Kasumi-1 (cell line): Measurements from ENCODE around the gene TMEM30A.
A peak's percentile ranks its signal among the peaks of the same experiment; 100 is the strongest.

ENCODE experiments used
- DNase-seq, 2 experiments: peaks; one replicate each; lab custom pipeline; 2025; lab: John Stamatoyannopoulos, UW

The TMEM30A gene

GRCh38 chr6:75284632-75285282, at the start of gene TMEM30A:
Gene TMEM30A (minus strand): TSS chr6:75284792. CDS start chr6:75284638, 154 bp downstream.
- DNase-seq = peak; percentile 99

GRCh38 chr6:75333676-75334200, 49.1 kb upstream of the TMEM30A start:
- no peak for DNase-seq

GRCh38 chr6:75331151-75331550, 46.6 kb upstream of the TMEM30A start:
- DNase-seq = no peak

- DNase-seq = no peak
Measured at GRCh38 chr6:75329703-75330102, 45.1 kb upstream of the TMEM30A start.

- DNase-seq = no peak
Measured at GRCh38 chr6:75327807-75328206, 43.2 kb upstream of the TMEM30A start.

DNA sequence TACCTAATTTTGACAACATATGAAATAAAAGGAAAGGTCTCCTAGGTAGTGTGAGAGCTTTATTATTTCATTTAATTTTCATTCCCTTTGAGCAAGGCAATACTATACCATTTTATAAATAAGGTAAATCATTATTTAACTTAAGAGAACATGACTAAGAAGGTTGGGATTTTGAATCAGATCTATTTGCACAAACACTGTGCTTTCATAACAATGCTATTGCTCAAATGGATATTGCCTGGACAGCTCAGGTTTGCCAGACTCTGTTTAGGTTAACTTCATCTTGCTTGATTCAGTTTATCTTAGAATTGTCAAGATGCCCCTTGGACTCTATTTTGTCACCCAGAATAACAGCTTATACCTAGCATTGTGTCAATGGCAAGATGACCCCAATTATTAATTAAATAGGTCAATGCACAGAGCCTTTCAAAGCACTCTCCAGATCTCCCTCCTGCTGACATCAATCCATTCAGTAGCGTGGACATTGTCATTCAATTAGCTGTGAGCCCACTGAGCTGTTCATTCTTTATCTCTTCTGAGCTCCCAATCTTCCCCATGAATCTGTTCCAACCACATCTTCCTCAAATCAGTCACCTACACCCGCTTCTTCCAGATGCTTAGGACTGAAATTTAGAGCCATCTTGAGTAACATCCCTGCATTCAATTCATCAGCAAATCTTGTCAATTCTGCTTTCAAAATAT, 42.1 kb upstream of the TMEM30A start:
- DNase-seq = no peak

- no peak for DNase-seq
Measured at GRCh38 chr6:75318900-75319299, 34.3 kb upstream of the TMEM30A start.

- DNase-seq = no peak
Measured at GRCh38 chr6:75317503-75318206, 33.1 kb upstream of the TMEM30A start.

DNA sequence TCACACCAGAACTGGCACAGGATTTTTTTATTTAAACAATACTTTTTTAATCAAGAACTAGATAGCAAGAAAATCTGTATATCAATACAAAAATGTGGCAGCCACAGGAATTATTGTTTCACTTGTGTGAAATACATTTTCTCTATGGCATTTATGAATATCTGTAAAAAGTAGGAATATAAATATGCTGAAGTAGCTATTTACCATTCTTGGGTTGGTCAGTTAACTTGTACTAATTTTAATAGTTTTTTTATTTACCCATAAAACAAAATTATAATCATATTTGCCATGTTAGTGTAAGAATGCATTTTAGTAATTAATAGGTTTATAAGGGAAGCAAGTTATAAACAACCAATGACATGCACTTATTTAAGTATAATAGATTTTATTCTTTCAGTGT, 31.4 kb upstream of the TMEM30A start:
- DNase-seq = no peak

DNA sequence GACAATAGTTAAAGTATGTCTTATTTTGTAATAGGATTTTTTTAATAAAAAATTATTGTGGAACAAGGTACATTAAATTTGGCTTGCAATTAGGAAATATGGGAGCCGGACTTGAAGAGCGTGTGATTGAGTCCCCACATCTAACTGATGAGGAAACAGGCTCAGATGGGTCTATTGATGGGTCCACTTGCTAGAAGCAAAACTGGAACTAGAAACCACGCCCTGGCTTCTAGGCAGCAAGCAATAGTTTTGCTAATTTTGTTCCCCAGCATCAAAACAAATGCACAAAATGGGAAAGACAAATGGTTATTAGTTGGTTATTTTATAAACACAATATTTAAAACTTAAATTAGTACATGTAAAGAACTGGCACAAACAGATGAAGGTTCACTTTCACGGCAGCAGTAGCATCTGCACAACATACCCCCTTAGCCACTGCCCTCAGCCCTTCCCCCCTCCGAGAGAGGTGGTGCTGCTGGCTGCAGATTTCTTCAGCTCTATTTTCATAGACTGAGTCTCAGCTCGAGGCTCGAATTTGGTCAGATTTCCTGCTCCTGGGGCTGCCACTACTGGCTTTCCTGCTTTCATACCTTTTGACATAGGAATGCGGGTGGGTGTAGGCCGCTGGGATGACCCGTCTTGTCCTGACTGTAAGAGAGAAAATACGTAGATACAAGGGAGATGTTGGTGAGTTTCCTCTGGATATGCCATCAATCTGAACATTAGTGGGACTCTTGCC, 23.8 kb upstream of the TMEM30A start:
- no peak for DNase-seq

DNA sequence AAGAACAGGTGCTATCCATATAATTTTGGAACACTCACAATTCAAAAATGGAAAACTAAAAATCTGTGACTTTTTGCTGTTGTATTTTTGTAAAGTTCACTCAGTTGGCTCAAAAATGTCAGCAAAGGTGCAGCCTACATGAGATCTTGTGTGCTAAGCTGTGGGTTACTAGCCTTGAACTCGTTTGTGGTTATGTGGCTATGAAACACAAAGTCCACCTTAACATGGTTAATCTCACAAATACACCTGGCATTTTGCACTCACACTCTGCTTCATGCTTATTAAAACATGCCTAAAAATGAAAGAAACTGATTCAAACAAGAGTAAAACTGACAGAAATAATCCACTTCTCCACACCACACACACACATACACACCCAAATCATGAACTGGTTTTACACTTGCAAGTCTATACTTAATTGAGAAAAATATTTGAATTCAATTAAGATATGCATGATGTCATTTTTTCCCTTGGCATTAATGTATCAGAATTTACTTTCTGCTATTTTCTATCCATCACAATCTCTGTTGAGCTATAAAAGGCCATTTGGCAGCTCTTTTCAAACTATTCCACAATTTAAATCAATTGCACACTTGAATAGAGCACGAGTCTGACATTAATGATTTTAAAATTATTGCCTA, 22.9 kb upstream of the TMEM30A start:
- DNase-seq = no peak

- DNase-seq = no peak
Measured at GRCh38 chr6:75306064-75306463, 21.5 kb upstream of the TMEM30A start.

DNA sequence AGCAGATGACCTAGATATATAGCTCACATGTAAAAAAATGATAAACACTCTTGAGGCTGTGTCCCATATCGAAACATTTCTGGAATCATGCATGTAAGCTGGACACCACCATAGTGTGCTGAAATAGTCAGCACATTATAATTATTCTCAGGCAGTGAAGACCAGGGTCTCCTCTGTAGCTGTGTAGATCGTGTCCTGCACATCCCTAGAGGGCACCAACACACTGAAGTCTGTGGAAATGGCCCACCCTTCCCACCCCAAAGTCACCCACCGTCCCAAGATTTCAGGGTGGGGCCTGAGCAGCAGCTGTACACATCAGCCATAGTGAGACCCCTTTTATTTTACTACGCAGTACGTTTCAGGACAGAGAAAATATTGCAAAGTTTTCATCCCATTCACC, 21.0 kb upstream of the TMEM30A start:
- DNase-seq = no peak

- no peak for DNase-seq
Measured at GRCh38 chr6:75302280-75302679, 17.7 kb upstream of the TMEM30A start.

DNA sequence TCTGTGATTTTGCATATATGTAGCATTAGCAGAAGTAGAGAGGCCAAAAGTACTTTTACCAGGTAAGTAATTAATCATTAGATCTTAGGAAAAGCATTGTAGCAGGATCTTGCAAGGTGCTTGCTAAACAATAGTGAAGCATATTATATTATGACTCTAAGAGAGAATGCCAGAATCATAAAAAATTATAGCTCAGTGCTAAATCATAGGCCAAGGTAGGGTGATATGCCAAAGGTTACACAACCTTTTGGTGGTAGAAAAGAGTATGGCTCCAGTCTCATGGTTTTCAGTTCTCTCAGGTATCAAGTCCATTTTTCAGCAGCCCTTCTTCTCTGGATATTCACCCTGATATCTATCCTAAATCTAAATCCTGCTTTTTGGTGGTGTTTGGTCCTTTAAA, 16.9 kb upstream of the TMEM30A start:
- DNase-seq = no peak

DNA sequence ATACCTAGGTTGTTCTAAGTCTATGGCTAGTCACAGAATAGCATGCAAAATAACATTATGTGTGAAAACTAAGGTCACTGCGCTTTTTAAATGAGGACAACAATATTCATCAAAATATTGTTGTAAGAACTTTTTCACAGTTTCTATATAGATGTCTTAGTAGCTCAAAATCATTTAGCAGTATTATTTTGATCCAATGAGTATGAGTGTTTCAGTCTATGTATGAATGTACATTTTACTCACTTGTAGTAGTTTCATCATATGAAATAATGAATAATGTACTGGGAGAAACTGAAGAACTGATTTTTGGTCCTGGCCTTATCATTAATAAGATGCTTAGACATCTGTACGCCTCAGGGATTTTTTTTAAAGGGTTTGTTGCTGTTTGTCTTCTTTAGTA, 16.5 kb upstream of the TMEM30A start:
- DNase-seq = no peak

DNA sequence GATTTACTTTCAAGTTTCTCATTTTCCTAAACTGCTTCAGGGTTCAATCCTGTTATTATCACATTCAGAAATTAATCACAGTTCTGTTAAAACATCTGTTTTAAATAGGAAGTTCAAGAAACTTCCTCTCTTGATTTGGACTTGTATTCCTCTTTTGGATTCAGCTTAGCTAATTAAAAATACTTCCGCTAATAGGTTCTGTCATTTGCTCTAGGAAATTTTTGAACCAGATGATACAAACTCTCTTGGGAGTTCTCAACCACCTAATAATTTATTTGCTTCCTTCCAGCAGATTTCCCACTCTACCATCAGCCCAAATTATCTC, 15.9 kb upstream of the TMEM30A start:
- no peak for DNase-seq

GRCh38 chr6:75299801-75300530, 15.4 kb upstream of the TMEM30A start:
- no peak for DNase-seq

GRCh38 chr6:75296811-75297779, 12.5 kb upstream of the TMEM30A start:
- peak; percentile 66 to 77 for DNase-seq

- no peak for DNase-seq
Measured at GRCh38 chr6:75292555-75292954, 8.0 kb upstream of the TMEM30A start.
